Activated CD8-positive, alpha-beta memory T cell treated with anti-CD3 and anti-CD28 coated beads, Interleukin-2, amount 50 U/mL, for 48 hours (primary cell): Measurements from ENCODE around the gene VGLL1.

Source experiments
- DNase-seq: peaks from one replicate; pipeline ENCODE4 v3.0.0-alpha.2; 2020

The VGLL1 gene

DNA sequence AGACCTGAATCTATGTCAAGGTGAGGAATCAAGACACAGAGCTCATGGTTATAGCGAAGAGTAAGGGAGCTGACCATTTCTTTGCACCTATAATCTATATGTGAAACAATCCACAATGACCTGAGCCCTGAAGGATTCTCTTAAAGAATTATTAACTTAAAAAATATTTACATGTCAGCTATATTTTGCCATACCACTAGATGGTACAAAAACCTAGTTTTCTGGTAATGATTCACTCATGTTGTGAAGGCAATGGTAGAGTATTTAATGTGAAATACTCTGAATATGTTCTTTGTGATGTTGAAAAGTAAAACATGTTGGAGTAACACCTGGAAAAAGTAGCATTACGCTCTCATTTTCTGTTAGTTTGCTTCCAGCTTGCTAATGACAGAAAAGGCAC is 40.0 kb downstream of the VGLL1 start:
- DNase-seq: no peak

DNA sequence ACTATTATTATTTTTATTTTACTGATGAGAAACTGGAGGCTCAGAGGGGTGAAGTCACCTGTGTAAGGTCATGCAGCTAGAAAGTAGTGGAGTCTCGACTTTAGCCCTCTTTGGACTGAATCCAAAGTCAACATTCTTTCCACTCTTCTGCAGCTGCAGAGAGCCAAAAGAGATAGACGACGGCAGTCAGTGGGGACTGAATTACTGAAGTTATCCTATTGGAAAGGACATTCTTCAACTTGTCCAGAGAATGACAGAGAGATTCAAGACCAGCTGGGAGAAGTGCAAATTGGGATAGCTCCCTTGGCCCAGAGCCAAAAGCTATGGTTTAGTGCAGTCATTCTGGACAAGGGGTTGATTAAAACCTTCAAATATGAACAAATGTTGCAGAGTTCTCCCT is 42.5 kb downstream of the VGLL1 start:
- no peak for DNase-seq

DNA sequence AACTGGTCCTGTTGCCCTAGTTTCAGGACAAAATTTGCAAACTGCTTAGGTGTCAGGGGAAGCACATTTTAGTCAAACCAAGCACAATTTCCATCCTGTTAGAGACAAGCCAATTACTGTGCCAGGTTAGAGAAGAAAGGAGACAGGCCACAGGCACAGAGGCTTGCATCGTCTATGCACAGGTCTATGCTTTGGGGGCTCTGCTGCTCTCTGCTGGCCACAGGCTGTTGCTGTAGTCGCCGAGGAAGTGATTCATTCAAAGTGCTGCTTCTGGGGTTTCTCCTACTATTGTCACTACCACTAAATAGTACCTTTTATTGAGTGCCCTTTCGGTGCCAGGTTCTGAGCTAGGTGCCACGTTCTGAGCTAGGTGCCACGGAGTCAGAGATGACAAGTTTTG is 45.5 kb downstream of the VGLL1 start:
- DNase-seq: peak; percentile 58

DNA sequence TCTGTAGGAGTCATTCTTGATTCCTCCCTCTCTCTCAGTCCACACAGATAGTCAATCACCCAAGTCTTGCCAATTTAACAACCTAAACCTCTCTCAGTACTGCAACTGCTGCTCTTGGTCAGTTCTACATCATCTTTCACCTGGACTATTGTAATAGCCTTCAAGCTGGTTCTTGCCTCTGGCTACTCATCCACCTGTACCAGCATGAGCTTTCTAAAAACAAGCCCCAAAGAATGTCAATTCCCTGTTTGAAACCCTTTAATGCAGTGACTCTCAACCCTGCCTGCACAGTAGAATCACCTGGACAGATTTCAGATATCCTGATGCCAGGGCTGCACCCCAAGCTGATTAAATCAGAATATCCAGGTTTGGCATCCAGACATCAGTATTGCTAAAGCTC is 48.3 kb downstream of the VGLL1 start:
- no peak for DNase-seq

DNA sequence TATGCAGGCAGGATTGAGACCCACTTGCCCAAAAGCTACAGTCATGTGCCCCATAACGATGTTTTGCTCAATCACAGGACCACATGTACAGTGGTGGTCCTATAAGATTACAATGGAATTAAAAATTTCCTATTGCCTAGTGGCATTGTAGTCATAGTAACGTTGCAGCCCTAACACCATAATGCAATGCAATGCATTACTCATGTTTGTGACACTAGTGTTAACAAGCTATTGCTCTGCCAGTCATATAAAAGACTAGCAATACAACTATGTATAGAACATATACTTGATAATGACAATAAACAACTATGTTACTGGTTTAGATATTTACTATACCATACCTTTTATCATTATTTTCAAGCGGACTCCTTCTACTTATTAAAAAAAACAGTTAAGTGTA is 50.6 kb downstream of the VGLL1 start:
- DNase-seq: no peak

DNA sequence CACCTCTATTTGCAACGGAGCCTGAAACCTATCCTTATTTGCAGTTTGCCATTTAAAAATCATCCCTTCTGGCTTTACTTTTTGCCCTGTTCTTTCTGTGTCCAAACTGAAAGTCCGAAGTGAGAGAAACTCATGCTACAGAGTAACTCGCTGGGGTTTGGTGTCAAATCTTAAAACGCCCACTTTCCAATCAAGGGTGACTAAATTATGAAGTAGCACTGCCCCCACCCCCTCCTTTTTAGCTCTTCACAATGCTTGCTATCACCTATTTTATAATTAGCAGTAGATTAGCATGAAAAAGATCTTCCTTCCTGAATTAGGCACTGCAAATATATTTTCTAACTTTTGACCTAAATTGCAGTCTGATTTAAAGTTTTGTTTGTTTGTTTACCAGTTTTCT is 52.5 kb downstream of the VGLL1 start:
- no peak for DNase-seq

DNA sequence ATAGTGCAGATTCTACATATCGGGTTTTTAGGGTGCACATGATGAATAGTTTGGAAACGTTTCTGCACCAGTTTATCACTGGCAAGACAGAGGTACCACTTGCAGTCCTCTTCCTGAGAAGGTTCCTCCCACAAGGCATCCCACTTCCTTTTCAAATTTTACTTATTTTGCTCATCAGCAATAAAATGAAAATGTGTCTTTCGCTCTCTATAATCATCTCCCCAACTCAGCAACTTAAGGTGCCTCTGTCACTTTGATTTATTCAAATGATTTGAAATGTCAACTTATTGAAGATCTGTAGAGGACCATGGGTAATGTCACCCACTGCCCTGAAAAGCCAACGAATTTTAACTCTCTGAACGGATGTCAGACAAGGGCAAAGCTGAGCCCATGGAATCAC is 53.2 kb downstream of the VGLL1 start:
- no peak for DNase-seq

DNA sequence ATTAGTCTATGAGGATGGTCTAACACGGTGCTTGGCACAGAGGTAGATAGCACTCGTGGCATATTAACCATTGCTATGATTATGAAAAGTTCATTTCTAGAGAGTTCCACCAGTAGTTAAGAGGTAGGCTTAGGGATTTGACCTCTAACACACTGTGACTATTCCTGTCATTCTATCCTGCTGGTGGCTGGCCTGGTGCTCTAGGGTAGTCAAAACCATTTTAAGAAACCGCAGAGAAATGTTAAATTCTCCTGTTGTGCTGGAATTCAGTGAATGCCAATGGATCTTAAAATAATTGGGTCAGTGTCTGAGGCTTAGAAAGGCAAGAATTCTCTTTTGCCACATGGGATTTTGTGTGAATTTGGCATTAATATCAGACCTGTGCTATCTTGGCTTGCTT is 53.9 kb downstream of the VGLL1 start:
- DNase-seq: no peak

DNA sequence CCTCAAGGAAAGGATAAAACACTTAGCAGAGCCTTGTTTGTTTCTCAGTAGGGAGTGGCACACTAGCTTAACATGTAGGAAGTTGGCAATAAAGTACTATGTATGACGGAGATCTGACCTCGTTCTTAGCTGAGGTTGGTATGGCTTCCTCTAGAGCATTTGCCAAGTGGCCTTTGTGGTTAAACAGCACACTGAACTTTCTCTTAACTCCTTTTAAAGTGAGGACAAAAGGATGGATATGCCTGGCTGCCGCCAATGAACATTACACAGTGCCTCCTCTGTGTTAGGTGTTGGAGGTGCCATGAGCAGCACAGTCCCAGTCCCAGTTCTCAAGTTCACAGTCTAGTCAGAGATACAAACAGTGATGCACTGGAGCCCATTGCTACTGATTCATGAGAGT is 54.4 kb downstream of the VGLL1 start:
- no peak for DNase-seq

DNA sequence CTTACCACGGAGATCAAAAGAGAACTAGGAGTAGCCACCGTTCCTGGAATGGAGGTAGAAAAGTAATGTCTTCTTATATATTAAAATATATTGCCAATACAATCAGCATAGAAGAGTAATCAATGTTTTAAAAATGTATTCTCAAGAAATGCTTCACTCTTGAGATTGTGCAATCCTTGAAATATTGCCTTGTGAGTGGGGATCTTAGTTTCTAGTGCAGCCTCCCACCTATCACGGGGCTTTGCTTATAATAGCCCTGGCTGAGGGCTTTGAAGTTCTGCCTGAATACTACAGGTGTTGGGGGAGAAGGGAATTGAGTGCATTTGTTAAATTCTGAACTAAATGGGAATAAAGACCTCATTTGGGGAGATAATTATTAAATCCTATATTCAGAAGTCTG is 55.5 kb downstream of the VGLL1 start:
- no peak for DNase-seq

DNA sequence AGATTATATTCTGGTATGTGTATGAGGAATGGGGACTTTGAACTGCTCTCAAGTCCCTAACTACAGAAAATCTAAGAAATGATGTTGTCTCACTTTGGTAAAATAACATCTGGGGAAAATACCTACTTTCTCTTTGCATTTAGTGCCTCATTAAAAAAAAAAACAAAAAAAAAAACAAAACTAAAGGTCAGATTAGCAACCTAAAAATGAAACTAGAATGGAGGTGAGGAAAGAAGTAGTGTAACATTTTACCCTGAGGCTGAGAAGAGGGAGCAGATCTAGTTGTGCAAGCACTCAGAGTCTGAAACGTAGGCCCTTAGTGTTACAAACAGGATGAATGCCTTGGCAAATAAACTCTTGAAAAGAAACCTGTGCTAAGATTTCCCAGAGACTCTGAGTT is 56.0 kb downstream of the VGLL1 start:
- no peak for DNase-seq

DNA sequence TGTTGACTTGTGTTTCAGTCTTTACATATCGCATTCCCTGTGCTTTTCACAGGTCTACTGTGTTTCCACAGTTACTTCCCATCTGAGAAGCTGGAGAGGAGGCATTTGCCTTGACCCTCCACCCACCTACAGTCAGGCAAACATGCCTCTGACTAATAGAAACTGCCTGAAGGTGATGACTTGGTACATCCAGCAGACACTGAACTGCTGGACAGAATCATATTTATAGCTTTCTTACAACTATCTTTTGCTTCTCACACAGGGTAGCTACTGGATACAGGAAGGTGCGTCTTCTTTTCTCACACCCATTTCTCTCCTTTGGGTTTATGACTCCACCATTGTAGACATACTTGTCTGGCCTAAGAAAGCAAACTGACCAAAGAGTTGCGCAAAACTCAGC is 58.0 kb downstream of the VGLL1 start:
- no peak for DNase-seq

DNA sequence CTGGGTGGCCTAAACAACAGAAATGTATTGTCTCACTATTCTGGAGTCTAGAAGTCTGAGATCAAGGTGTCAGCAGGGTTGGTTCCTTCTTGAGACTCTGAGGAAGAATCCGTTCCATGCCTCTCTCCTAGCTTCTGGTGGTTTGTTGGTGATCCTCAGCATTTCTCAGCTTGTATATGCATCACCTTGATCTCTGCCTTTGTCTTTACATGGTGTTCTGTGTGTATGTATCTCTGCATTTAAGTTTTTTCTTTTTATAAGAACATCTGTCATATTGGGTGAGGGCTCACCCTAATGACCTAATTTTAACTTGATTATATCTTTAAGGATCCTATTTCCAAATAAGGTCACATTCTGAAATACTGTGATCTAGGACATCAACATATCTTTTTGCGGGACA is 65.3 kb downstream of the VGLL1 start:
- DNase-seq: no peak

DNA sequence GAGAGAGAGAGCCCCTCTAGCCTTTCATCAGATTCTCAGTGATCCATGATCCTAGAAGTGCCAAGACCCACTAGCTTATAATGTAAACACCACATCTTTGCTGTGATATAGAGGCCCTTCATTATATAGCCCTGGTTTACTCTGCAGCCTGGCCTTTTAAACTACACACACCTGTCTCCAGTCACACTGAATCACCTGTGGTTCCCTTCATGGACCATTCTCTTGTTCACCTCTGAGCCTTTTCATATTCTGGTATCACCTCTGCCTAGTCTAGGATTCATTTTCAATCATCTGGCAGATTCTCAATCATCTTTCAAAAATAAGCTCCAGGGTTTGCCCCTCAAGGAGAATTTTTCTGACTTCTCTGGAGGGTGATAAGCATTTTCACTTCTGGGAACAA is 65.9 kb downstream of the VGLL1 start:
- no peak for DNase-seq

DNA sequence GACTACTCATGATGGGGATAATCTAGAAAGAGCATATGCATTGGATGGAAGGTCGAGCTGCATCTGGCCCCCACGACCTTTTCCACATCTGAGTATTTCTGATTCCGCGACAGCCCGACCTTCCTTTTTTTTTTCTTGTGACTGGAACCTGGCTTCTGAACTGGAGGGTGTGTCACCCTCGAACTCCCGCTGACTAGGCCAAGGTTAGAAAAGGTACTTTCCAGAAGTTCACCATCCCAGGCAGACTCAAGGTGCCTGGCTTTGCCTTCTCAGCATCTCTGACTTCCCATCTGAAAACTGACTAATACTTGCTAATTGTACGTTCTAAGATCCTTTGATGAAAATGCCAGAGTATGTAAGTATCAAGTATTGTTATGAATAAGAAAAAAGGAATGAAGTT is 66.6 kb downstream of the VGLL1 start:
- DNase-seq: no peak

DNA sequence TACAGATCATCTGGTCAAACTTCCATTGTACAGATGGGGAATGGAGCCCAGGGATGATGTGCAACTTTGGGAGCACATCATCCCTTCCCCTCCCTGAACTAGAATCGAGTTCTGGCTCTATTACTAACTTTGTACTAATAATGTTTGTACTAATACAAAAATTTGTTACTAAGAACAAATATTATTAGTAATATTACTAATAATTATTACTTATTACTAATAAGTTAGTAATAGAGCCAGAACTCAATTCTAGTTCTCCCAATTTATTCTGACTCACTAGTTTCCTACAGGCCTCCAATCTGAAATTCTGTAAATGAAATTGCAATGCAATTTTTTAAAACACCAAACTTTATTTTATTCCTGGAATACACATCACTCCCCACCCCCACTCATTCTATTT is 68.0 kb downstream of the VGLL1 start:
- no peak for DNase-seq
